GM21390 (cell line): ENCODE results near the gene POLE3.
"Not testable (repeated sequence)": the region's sequence is repeated elsewhere in the genome, so short reads cannot be mapped to it uniquely, and the experiment has no call there.

Source experiments
- ATAC-seq: cut with Tn5 transposase; IDR thresholded peaks from one replicate; pipeline ENCODE4 v1.9.1; 2021; ENCODE audit not compliant: unreplicated experiment

Gene POLE3

GRCh38 chr9:113406353-113406752 is 4.1 kb downstream of the POLE3 start:
- not testable (repeated sequence) for ATAC-seq

GRCh38 chr9:113403646-113404045 is 6.8 kb downstream of the POLE3 start:
- ATAC-seq = no peak

- peak; percentile 99 for ATAC-seq
Measured at GRCh38 chr9:113401027-113401792, 9.3 kb downstream of the POLE3 start, which contains the start of gene ALAD. Gene ALAD, minus strand, starts transcription at chr9:113401284. Its CDS starts 7,725 bp downstream, at chr9:113393559.

DNA sequence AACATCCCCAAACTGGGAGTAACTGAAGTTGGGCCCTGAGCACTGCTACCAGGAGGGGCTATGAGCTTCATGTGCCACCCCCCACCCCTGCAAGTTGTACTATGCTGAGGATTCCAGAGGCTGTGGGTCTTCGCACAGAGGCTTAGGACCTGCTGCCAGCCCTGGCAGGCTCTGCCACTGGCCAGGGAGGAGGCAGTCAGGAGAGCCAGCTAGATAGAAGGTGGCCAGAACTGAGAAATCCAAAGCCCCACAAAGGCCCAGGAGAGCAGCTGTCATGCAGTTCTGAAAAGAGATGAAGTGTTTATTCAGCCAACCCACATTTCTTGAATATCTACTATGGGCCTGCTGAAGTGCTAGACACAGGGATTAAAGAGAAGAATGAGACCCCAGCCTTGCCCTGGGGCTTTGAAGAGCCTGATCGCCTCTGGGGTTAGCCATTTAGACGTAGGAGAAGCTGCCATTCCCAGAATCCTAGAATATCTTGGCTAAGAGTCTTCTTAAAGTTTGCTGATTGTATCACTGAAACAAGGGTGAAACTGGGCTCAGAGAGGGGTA is 10.8 kb downstream of the POLE3 start:
- ATAC-seq = no peak

DNA sequence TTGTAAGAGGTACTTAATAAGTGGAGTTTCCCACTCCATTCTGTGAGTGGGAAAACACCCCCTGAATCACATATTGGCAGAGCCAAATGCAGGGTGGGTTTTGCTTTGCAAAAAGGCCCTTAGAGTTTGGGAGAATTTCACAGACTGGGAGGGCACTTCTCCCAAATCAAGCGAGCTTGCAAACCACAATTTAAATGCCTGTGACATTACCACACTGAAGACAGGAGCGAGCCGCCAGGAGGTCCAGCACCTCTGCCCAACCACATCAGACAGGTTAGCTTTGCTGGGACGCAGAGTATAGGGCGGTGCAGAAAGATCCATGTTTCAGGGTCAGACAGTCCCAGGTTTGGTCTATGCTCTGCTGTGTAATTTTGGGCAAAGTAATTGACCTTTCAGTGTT is 11.7 kb downstream of the POLE3 start:
- no peak for ATAC-seq

- no peak for ATAC-seq
Measured at GRCh38 chr9:113397203-113397631, 13.3 kb downstream of the POLE3 start.

GRCh38 chr9:113395000-113395861 is 15.2 kb downstream of the POLE3 start:
- ATAC-seq = no peak

- no peak for ATAC-seq
Measured at GRCh38 chr9:113393281-113393680, 17.2 kb downstream of the POLE3 start.

GRCh38 chr9:113391917-113392316 is 18.6 kb downstream of the POLE3 start:
- no peak for ATAC-seq

GRCh38 chr9:113390192-113390960 is 20.1 kb downstream of the POLE3 start:
- no peak for ATAC-seq

- ATAC-seq = no peak
Measured at GRCh38 chr9:113389451-113389850, 21.0 kb downstream of the POLE3 start.

- no peak for ATAC-seq
Measured at GRCh38 chr9:113388833-113389232, 21.6 kb downstream of the POLE3 start.

- ATAC-seq = no peak
Measured at GRCh38 chr9:113387560-113388230, 22.8 kb downstream of the POLE3 start.

- no peak for ATAC-seq
Measured at GRCh38 chr9:113386571-113387393, 23.7 kb downstream of the POLE3 start.

- ATAC-seq = no peak
Measured at GRCh38 chr9:113381909-113382411, 28.5 kb downstream of the POLE3 start.

DNA sequence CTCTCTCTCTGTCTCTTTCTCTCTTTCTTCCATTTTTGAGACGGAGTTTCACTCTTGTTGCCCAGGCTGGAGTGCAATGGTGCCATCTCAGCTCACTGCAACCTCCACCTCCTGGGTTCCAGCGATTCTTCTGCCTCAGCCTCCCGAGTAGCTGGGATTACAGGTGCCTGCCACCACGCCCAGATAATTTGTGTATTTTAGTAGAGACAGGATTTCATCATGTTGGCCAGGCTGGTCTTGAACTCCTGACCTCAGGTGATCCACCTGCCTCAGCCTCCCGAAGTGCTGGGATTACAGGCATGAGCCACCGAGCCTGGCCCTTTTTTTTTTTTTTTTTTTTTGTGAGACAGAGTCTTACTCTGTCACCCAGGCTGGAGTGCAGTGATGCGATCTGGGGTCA is 29.0 kb downstream of the POLE3 start:
- ATAC-seq = not testable (repeated sequence)

DNA sequence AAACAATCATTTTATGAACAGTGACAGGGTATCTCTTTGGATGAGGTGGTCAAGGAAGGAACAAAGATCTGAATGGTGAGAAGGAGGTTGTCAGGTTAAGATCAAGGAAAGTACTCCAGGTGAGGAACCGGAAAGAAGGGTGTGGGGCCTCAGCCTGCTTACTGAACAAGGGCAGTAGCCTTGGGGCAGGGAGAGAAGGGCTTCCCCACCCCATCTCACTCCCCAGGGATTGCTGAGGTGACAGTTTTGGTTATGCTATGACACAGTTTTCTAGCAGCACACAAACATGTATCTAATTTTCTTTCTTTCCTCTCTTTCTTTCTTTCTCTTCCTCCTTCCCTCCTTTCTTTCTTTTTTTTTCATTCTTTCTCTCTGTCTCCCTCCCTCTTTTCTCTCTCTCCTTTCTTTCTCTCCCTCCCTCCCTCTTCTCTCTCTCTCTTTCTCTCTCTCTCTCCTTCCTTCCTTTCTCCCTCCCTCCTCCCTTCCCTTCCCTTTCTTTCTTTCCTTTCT is 29.6 kb downstream of the POLE3 start:
- ATAC-seq = peak; percentile 54

- ATAC-seq = not testable (repeated sequence)
Measured at GRCh38 chr9:113379829-113380210, 30.7 kb downstream of the POLE3 start.
